NCI-H82 (cell line): ENCODE data around the gene ITM2C.

Source experiments
- DNase-seq: peaks from one replicate; lab custom pipeline; 2025; lab: John Stamatoyannopoulos, UW

The ITM2C gene

GRCh38 chr2:230908092-230908594 lies 43.4 kb downstream of the ITM2C start:
- no peak for DNase-seq

DNA sequence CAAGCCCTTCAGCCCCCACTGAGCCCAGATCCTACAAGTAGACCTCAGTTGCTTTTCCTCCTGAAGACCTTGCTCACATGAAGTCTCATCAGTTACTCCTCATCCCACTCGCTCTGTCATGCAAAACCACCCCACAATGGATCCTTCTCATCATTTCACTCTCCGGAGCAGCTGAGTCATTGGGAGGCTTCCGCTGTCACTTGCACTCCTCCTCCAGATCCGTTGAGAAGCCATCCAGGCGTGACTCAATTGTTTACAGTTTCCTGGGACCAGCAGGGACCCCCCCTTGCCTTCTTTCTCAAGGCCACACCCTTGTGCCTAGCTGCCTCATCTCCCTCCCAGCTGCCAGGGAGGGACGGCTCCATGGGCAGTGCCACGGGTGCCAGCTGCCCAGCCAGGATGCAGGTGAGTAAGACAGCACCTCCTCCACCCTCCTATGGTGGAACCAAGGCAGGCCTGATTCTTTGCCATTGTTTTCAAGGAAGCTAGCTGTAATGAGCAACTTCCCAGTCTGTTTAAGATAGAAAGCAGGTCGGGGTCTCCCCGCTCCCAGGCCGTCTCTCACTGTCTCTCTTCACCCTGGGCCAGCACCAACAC lies 44.0 kb downstream of the ITM2C start:
- DNase-seq = no peak

DNA sequence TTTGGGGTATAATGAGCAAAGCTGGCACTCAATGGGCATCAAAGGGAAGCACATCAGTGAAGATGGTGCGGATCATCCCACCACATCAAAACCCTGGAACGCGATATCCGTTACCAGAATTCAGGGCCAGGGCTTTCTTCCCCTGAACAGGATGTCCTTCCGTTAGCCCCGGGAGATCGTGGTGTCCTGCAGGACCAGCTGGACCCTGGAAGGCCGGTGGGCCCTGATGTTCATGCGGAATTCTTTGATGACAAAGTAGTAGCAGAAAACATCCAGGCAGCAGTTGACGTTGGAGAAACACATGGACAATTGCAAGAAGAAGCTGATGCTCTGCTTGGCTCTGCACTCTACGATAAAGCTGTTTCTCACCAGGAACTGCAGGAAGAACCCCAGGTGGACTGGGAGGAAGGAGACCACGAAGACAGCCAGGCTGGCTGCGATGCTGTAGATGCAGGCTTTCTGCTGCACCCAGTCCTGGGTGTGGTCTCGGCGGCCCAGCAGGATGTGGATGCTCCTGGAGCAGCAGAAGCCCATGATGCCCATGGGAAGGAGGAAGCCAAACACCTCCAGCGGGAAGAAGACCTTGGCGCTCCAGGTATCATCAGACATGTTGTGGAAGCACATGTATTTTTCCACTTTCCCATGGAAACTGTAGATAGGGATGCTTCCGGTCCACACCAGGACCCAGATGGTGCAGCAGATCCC lies 45.3 kb downstream of the ITM2C start:
- no peak for DNase-seq

- DNase-seq = no peak
Measured at GRCh38 chr2:230910546-230911177, 45.9 kb downstream of the ITM2C start.

DNA sequence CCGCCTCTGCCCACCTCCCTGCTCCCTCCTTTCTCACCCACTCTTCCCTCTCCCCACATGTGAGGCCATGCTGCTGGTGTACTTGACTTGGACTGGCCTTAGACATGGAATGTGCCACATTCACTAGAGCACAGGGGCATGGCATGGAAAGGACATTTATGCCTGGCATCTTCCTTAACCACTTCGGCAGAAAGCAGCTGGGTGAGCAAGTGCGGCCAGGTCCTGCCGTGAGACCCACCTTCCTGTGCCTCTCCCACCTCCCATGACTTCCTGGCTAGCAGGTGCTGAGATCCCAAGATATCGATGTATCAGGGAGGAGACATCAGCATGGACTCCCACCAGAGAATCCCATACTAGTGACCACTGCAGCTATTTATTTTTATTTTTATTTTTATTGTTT lies 47.3 kb downstream of the ITM2C start:
- no peak for DNase-seq

DNA sequence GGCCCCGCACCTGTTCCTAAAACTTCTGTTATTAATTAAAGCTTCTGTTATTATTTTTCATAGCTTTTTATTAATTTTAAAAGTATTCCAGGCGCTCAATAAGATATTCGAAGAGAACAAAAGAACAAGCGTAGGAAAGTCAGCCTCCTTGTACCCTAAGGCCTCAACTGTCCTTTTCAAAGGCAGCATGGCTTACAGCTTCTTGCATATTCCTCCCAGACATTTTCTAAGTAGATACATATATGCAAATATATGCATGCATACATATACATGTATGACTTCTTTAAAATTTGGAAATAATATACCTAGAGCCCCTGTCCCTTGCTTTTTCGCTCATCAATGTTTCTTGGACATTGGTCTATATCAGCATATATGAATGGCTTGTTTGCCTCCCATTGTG lies 48.0 kb downstream of the ITM2C start:
- DNase-seq = no peak

DNA sequence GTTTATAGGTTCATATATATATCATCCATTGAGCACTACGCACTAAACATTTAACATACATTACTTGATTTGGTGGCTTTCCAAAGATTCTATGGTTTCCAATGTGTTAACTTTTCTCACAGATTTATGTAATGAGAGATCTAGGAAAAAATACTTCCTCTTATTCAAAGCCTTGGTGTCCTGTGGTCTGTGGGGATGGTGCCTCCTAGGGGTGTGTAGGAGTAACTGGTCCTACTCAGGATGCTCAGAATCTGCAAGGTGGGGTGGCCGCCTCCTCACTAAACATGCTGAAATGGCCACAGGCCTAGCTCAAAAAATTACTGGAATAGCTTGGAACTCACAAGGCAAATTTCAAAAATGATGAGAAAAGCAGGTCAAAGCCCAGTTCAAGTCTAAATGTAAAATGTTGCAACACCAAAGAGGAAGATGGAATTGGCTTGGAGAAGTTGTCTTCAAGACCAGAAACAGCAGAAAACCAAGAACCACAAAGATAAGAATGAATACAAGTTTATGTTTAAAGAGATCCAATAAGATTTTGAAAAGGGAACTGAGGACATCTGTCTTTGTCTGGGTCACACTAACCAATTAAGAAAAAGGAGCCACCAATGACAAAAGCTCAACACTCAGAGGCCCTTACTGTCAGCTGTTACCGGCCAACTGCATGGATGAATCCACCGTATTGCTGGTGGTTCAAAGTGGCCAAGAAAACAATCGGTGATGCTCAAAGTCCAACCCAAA lies 48.8 kb downstream of the ITM2C start:
- DNase-seq = peak; percentile 59

DNA sequence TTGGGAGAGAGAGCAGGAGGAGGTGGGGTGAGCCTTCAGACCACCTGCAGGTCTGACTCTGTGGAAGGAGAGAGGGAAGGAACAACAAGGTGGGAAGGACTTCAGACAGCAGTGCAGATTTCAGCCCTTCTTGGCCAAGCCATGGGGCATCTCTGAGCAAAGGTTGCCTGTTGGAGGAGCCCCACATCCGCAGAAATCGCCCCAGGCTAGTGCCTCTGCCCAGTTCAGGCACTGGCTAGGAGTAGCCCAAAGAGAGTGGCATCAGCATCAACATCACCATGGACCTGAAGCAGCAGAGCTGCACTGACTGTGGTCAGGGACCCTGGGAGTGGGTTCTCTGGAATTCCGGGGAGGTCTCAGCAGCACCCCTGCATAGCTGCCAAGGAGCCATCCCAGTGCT lies 50.1 kb downstream of the ITM2C start:
- DNase-seq = no peak

- no peak for DNase-seq
Measured at GRCh38 chr2:230915319-230915718, 50.6 kb downstream of the ITM2C start.

GRCh38 chr2:230916218-230916617 lies 51.5 kb downstream of the ITM2C start:
- DNase-seq = no peak

DNA sequence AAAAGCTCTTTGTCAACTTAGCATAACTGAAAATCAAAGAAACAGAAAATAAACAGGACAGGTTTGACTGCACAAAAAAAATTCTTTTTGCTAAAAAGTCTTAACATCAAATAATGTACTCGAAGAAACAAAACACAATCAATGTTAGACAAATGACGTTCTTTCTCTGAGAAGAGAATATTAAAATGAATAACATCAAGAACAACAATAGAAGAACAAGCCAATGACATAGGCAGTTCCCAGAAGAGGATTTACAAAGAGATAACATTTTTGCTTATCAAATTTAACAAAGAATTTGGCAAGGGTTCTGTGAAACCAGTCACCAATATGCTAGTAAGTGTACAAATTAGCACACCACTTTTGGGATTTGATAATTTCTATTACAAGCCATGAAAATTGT lies 54.5 kb downstream of the ITM2C start:
- DNase-seq = no peak

DNA sequence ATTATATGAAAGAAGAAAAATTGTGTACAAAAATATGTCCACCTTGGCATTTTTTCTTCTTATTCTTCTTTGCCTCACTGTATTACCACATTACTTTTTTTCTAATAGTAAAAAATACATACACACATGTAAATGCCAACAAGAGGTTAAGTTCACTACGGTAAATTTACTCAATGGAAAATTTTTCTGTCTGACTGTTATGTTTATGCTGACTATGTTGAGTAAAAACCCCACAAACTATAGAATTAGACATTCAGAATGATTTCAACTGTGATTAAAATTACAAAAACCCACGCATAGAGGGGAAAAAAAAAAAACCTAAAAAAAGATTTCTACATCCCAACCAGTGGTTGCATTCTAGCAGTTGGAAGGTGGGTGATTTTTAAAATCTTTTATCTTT lies 54.9 kb downstream of the ITM2C start:
- no peak for DNase-seq

DNA sequence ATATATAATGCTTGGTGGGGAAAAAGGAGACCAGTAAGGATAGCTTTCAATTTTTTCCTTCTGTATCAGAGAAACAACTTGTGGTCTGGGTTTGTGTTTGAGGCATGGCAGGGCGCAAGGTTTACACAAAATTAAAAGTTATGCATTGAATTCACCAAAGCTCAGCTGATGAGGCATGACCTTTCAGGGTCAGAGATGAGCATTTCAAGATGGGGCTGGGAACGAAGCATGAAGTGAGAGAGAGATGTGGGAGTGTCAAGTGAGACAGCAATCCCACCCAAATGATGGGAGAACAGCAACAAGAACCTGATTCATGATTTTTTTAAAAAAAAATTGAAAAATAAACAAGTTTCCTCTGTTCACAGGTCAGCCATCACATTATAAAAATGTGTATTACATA lies 55.4 kb downstream of the ITM2C start:
- no peak for DNase-seq

- DNase-seq = no peak
Measured at GRCh38 chr2:230921806-230922595, 57.3 kb downstream of the ITM2C start.

DNA sequence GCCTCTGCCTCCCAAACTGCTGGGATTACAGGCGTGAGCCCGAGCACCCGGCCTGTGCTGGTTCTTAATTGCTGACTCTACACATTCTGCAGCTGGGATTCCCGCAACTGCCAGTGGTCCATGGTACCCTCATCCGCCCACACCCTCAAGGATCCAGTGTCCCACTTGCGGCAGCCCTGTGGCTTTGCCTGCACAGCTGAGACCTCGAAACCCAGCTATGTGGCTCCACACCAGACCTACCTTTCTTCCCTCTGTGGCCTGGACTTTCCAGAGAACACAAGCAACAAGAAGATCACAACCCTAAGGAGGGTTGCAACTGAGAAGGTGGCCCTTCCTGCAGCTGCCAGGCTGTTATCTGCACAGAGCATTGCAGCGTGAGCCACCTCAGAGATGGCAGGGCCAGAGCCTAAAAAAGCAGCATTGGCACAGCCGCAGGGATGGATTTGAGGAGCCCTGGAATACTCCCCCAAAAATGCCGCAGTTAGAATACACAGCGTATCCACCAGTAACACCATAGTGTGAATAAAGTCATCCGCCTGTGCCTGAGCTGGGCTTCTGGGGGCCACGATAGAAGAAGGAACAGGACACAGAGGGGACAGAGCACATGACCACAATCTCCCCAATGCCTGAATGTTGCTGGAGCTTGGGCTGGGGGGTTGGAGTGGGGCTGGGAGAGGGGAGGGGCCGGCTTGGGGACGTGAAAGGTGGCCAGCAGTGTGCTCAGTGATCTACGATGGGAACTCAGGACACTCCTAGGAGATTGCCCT lies 58.4 kb downstream of the ITM2C start:
- no peak for DNase-seq

- DNase-seq = no peak
Measured at GRCh38 chr2:230924092-230924469, 59.3 kb downstream of the ITM2C start.

- DNase-seq = peak; percentile 64
Measured at GRCh38 chr2:230924470-230925341, 60.0 kb downstream of the ITM2C start, which contains the start of gene GPR55. TSS of gene GPR55 (minus strand) at chr2:230925242. CDS start at chr2:230910962, 14,280 bp downstream.

GRCh38 chr2:230925443-230925878 lies 60.7 kb downstream of the ITM2C start:
- no peak for DNase-seq

- no peak for DNase-seq
Measured at GRCh38 chr2:230925879-230926765, 61.4 kb downstream of the ITM2C start.
